Breast epithelium (tissue), 4 donors: Measurements from ENCODE around the gene EDEM1. TPM values are rescaled to one million over a fixed set of nuclear protein-coding genes. Genes with fewer than 3 reads are reported as not detected.

ENCODE experiments used
- DNase-seq, 2 donors: peaks; one replicate each; pipeline ENCODE4 v3.0.0-alpha.2; 2019; ENCODE audit warnings: low spot score in 2 of 2
- H3K27ac ChIP-seq, 2 donors: fragments of 200-600 bp; sonication (generic) in 1 of 2; one replicate each; pipeline ENCODE4 v1.5.1; 2016 to 2019; ENCODE audit warnings: mild to moderate bottlenecking in 1 of 2
- H3K27me3 ChIP-seq, 2 donors: fragments of 200-600 bp; sonication (generic) in 1 of 2; one replicate each; pipeline versions ENCODE4 v1.5.1 to v1.6.0; 2017 to 2019; ENCODE audit warnings: control low read depth in 1 of 2, mild to moderate bottlenecking in 1 of 2
- H3K36me3 ChIP-seq: fragments of 200-600 bp; one replicate; pipeline ENCODE4 v1.5.1; 2019
- H3K4me1 ChIP-seq, 2 donors: fragments of 200-600 bp; sonication (generic); one replicate each; pipeline ENCODE4 v1.5.1; 2016 to 2019; ENCODE audit warnings: control low read depth in 1 of 2
- H3K4me3 ChIP-seq, 3 donors: fragments of 200-600 bp; sonication (generic); 1 replicate in 2 of 3; 2 replicates in 1 of 3; pipeline ENCODE4 v1.5.1; 2016 to 2019; ENCODE audit warnings: mild to moderate bottlenecking in 3 of 3, moderate library complexity in 2 of 3
- H3K9me3 ChIP-seq, 2 donors: fragments of 200-600 bp; sonication (generic) in 1 of 2; one replicate each; pipeline ENCODE4 v1.5.1; 2016 to 2019; ENCODE audit warnings: control low read depth in 1 of 2
- CTCF ChIP-seq, 3 donors: fragments of 450-650 bp; IDR thresholded peaks; one replicate each; pipeline ENCODE4 v1.5.1; 2016 to 2017; ENCODE audit warnings: antibody characterized with exemption in 3 of 3, mild to moderate bottlenecking in 3 of 3, moderate library complexity in 3 of 3
- POLR2A ChIP-seq: fragments of 450-650 bp; IDR thresholded peaks from one replicate; pipeline ENCODE4 v1.6.1; 2016; ENCODE audit warnings: antibody characterized with exemption, mild to moderate bottlenecking, moderate library complexity
- POLR2AphosphoS5 ChIP-seq, 3 donors: sonication (generic); formaldehyde crosslinking; IDR thresholded peaks; one replicate each; pipeline ENCODE4 v1.6.1; 2017; ENCODE audit warnings: antibody characterized with exemption in 3 of 3
- intact Hi-C: fragments of 100-400 bp; cut with DNase I; formaldehyde crosslinking; loops from one replicate; pipeline ENCODE4 v1.15.1; 2023; ENCODE audit warnings: low total_unique reads
- total RNA-seq, 3 donors: library from RNA; depleted of rRNA; stranded (reverse); fragments of >200 nt; gene quantifications; one replicate each; pipeline ENCODE4 v1.1.0, GENCODE V29; 2016

EDEM1 gene
- total RNA-seq, 3 donors from 2014 or later = 34.9 to 45.8 (median 42.6) TPM

GRCh38 chr3:5151586-5151985 is 35.9 kb upstream of the EDEM1 start:
- Histone ChIP-seq H3K27me3 (no peaks in the 10 kb centered on the region), H3K9me3 (no peaks in the 10 kb centered on the region), H3K4me3 (no peak overlapping the region), H3K27ac (no peak overlapping the region), H3K4me1 (no peaks in the 10 kb centered on the region), H3K36me3 (no peaks in the 10 kb centered on the region)
- TF ChIP-seq CTCF (IDR thresholded peaks at IDR 0.05) (no peak), POLR2A (no peak), POLR2AphosphoS5 (IDR thresholded peaks at IDR 0.05) (no peak)
- intact Hi-C loops = no loop called here
- no peak for DNase-seq

- no peak for TF ChIP-seq POLR2A
- TF ChIP-seq POLR2AphosphoS5 (IDR thresholded peaks at IDR 0.05) = no peak
- TF ChIP-seq CTCF (IDR thresholded peaks at IDR 0.05) = no peak
- H3K27ac ChIP-seq = no peak overlapping the region
- H3K9me3 ChIP-seq = no peaks in the 10 kb centered on the region
- intact Hi-C loops = no loop called here
- H3K27me3 ChIP-seq = no peaks in the 10 kb centered on the region
- no peak for DNase-seq
- H3K4me1 ChIP-seq = no peaks in the 10 kb centered on the region
- H3K36me3 ChIP-seq = no peaks in the 10 kb centered on the region
- H3K4me3 ChIP-seq = no peak overlapping the region
Measured at GRCh38 chr3:5153074-5153473, 34.4 kb upstream of the EDEM1 start.

- Histone ChIP-seq H3K27ac (no peak overlapping the region), H3K4me3 (no peak overlapping the region), H3K27me3 (no peaks in the 10 kb centered on the region), H3K4me1 (no peaks in the 10 kb centered on the region), H3K36me3 (no peaks in the 10 kb centered on the region), H3K9me3 (no peaks in the 10 kb centered on the region)
- intact Hi-C loops = no loop called here
- no peak for DNase-seq
- TF ChIP-seq POLR2AphosphoS5 (IDR thresholded peaks at IDR 0.05) = no peak
- TF ChIP-seq CTCF (IDR thresholded peaks at IDR 0.05) = no peak
- TF ChIP-seq POLR2A = no peak
Measured at GRCh38 chr3:5155241-5155640, 32.3 kb upstream of the EDEM1 start.

GRCh38 chr3:5160321-5160720 is 27.2 kb upstream of the EDEM1 start:
- Histone ChIP-seq H3K27me3 (no peaks in the 10 kb centered on the region), H3K4me3 (no peak overlapping the region), H3K36me3 (no peaks in the 10 kb centered on the region), H3K27ac (no peak overlapping the region), H3K4me1 (no peaks in the 10 kb centered on the region), H3K9me3 (no peaks in the 10 kb centered on the region)
- intact Hi-C loops = no loop called here
- no peak for TF ChIP-seq POLR2A
- no peak for TF ChIP-seq CTCF (IDR thresholded peaks at IDR 0.05)
- TF ChIP-seq POLR2AphosphoS5 (IDR thresholded peaks at IDR 0.05) = no peak
- no peak for DNase-seq

- no peak overlapping the region for H3K4me3 ChIP-seq
- DNase-seq = no peak
- H3K27ac ChIP-seq = no peak overlapping the region
- H3K36me3 ChIP-seq = no peaks in the 10 kb centered on the region
- no peaks in the 10 kb centered on the region for H3K4me1 ChIP-seq
- intact Hi-C loops = no loop called here
- H3K9me3 ChIP-seq = no peaks in the 10 kb centered on the region
- H3K27me3 ChIP-seq = no peaks in the 10 kb centered on the region
- TF ChIP-seq CTCF (IDR thresholded peaks at IDR 0.05) (no peak), POLR2A (no peak), POLR2AphosphoS5 (IDR thresholded peaks at IDR 0.05) (no peak)
Measured at GRCh38 chr3:5160940-5161858, 26.3 kb upstream of the EDEM1 start.
